ENCODE results near the gene BCL2.
"Not testable (repeated sequence)": the region's sequence is repeated elsewhere in the genome, so short reads cannot be mapped to it uniquely, and the experiment has no call there.

Gene BCL2

DNA sequence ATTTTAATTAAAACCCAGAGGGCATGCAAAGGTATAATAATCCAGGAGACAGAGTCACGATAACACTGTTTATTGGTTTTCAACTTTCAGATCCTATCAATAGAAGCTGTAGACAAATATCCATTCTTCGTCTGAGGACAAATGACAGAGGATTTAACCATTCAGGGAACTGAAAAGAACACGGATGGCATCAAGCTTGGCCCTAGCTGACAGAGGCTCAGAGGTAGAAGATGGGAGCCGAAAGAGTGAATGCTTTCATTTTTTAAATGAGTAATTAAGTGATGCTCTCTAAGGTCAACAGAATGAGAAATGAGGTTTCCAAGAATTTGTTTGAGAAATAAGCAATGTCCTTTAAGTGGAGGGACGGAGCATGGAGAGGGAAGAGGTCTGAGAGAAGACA is 62.1 kb downstream of the BCL2 start:
- no peak for DNase-seq

DNA sequence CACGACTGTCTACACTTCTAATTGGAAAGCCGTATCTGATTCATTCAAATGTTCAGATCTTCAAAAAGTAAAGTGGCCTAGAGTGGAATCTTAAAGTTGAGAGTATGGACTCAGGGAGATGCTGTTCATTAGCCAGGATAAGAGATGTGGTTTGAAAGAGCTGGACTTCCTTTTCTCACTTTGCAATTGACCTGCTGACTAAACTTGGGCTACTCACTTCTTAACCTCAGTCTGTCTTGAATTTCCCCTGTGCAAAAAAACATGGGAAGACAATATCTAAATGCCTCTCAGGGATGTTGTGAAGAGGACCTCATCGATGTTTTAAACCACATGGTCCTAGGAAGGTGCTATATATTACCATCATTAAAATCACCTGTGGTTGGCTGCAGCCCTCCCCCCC is 64.1 kb downstream of the BCL2 start:
- no peak for DNase-seq

DNA sequence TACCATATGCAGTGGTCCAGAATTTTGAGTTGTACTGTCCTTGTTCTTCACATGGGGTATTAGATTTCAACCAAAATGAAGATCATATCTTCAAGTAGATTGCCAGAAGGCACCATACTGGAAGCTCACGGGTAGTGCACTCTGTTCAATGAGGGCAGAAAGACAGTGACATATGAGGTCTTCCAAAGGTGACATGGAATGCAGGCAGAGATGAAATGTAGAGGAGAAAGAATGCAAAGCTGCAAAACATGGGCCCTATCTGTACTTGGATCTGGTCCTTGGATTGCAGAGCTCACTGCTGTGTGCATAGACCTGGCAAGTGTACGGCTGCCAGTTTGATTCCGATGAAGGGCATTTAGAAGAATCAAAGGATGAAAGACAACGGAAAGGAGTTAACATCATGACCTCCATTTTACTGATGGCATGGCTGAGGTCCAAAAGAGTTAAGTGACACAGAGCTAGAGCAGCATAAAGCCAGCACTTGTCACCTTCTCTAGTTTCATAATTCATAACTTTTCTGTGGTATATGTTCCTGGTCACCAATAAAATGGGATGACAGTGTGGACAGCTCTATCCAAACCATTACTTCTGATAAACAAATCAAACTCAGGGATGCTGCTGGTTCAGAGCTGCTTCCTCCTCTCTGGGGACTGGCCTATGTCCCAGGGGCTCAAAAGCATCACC is 64.7 kb downstream of the BCL2 start:
- no peak for DNase-seq

DNA sequence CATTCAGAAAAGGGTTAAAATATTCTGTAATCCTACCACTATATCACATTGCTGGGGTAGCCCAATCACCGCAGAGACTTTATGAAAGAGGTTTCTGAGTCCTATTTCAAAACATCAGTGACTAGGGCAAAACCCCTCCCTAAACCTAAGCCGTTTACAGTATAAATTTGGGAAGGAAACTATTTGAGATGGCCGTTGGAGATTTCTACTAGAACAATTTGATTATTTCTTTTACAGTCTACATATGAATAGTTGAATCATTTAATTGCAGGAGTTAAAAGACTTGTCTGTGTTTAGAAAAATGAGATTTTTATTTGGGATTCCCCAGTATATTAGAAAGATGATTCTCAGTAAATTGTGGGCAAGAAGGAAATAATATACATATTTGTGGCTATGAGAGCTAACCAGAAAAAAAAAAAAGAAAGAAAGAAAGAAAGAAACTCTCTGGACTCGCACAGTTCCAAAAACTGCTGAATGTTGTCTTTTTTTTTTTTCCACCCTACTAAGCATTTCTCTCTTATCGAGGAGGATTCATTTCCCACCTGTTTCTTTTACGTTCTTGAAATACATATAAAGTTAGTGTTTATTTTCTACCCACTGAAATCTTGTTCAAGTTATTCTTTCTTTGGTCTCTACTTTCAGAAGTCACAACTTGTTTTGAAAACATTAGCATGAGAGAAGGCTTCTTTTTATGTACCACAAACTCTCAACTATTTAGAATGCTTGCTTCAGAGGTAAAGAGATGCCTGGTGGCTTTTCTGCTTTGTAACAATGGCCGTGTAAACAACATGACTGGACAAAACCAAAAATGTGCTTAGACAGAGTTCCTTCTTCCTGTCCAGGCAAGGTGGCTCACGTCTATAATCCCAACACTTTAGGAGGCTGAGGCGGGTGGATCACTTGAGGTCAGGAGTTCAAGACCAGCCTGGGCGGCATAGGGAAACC is 65.9 kb downstream of the BCL2 start:
- DNase-seq: no peak

DNA sequence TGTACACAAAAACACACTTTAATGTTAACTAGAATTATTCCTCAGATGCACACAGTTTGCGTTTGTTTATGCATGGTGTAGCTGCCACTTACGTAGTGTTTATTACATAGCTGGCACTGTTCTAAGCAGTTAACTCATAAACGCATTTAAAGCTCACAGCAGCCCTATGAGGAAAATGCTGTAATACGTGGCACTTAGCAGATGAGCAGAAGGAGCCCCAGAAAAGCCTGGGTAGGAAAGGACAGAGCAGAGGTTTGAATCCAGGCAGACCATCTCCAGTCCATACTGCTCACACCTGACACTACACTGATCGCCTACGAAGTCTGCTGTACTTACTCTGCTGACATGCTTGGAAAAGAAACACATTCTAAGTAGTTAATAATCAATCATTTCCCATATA is 66.6 kb downstream of the BCL2 start:
- no peak for DNase-seq

DNA sequence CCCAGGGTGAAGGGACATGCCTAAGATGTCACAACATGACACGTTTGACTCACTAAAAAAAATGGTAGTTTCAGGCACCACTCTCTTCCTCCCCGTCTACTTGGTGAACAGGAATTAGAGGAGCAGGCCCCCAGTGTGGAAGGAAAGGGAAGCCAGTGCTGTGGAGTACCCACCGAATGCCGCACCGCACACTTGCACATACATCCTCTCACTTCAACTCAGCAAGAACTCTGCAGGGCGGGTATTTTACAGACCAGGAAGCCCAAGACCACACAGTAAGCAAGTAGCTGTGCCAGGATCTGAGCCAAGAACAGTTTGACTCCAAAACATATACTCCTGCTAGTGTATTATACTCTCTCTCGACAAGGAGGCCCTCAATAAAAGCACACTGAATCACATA is 69.8 kb downstream of the BCL2 start:
- DNase-seq: no peak

DNA sequence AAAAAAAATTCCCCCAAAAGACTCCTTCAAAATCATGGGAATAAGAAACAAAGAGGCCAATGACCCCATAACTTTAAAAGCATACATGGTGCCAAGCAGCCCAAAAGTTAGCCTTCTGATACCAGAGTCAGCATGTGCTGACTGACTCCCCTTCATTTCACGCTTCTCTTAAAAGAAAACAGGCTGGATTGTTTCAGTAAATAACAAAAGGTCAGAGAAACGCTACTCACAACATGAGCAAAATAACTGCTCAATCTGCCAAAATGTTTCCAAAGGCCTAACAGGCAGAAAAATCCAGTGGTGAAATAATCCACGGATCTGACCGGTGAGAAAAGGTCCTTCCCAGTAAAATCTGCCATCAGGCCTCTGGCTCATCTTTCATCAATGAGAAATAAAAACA is 71.6 kb downstream of the BCL2 start:
- DNase-seq: no peak

DNA sequence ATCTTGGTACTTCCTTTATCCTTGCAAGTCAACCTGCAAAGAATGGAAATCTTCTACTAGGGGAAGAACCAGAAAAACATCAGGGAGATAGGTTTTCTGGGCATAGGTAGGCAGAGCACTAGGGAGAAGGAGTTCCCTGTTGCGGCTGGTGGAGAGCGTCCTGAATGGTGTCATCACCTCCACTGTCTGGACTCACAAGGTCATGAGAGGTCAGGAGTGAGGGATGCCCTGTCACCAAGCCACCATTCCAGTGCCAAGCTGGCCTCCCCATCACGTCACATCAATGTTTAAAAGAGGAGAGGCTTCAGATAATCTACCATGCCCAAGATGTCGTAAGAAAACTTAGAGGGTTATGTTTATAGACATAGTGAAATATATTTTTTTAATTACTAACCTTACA is 72.1 kb downstream of the BCL2 start:
- no peak for DNase-seq

DNA sequence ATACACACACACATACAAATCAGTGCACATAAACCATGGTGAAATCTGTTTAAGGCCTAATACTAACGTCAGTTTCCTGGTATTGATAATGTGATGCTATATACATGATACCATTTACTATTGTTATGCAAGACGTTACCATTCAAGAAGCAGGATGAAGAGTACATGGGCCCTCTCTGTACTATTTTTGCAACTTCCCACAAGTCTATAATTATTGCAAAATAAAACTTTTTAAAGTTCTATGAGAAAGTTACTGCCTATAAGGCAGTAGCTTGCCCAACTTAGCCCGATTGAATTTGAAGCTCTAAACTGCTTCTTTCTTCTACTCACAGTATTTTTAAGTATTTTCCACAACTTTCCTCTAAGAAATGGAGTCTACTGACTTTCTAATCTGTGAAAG is 74.0 kb downstream of the BCL2 start:
- no peak for DNase-seq

DNA sequence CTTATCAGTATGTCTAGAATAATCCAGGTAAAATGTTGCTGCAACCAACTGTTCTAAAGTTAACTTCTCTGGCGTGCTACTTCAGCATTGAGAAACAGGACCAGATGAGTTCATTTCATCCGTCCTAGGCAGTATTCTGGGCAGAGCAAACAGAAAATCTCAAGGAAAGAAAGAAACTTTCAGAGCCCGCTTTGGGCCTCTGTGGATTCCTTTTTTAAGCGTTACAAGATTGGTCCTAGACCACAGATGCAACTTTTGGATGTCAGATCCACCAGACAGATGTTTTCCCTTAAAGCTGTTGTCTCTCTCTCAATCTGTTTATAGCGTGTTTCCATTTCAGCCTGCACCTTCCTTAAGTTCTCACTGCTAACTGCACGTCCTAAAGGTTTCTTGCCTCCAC is 75.0 kb downstream of the BCL2 start:
- no peak for DNase-seq

DNA sequence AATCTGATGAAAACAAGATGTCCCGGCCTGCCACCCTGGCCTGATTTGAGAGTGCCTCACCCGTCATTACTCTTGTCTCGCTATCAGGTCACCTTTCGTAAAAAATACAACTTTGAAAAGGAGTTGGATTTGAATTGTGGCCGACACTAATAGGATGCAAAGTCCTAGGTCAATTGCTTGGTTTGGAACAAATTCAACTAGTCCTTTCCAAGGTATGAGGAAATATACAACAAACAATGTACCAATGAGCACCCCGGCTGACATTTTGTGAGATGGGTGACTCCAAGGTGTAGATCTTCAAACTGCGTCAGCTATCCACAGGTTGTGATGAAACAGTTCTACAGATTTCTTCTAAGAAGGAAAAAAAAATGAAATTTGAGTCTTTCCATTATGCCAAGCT is 77.8 kb downstream of the BCL2 start:
- DNase-seq: no peak

DNA sequence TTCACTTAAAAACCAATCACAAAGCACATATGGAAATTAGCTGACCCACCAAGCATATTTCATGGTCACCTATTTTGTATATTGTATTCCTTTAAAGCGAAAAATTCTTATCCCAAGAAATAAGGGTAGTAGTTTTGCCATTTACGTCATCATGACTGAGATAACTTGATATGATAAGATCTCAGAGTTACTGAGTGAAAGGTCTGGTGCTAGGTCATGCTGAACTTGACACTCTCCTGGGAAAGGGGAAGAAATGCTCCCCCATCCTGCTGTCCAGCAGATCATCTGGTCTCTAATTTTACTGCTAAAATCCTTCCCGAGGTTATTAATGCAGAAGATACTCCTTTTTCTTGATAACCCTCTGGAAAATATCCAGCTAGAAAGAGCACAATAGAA is 78.3 kb downstream of the BCL2 start:
- no peak for DNase-seq

DNA sequence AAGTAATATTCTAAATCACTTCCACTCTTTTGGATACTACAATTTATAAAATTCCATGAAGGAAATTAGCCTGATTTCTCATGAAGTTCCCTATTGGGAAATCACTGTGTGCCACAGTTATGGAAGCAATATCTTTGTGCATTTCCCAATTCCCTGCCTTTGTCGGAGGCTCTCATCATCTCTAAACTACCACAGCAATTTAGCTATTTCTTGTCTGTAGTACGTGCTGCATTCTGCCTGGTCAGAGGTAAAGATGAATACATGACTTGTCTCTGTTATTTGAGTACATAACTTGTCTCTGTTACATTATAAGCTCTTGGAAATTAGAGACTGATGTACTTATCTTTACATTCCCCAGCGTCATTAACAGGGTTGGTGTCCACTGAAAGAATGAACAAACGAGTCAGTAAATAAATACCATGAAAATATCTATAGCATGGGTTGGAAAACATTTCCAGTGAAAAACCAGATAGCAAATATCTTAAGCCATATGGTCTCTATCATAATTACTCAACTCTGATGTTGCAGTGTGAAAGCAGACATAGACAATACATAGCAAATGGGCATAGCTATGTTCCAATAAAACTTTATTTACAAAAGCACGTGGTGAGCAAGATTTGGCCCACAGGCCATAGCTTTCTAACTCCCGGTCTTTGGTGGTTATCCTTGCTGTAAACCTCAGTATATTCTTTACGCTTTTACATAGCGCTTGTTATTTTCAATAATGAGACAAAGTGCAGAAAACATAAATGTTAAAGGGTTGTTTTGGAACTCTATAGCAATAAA is 78.8 kb downstream of the BCL2 start:
- DNase-seq: no peak

DNA sequence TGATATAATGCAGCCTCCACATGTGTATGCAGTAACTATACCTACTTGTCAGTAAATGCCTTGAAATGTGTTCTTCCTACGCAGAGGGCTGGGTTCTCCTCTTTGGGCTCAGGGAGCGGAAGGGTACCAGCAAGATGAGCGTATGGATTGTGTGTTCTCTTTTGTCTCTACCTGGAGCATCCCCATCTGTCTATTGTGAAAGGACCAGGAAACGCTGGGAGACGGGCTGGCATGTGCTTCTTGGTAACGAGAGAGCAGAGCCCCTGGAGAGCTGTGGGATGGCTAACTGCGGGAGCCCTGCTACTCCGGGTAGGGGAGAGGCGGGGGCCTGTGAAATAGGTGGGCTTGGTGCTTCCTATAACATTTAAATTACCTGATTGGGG is 80.9 kb downstream of the BCL2 start:
- DNase-seq: no peak

DNA sequence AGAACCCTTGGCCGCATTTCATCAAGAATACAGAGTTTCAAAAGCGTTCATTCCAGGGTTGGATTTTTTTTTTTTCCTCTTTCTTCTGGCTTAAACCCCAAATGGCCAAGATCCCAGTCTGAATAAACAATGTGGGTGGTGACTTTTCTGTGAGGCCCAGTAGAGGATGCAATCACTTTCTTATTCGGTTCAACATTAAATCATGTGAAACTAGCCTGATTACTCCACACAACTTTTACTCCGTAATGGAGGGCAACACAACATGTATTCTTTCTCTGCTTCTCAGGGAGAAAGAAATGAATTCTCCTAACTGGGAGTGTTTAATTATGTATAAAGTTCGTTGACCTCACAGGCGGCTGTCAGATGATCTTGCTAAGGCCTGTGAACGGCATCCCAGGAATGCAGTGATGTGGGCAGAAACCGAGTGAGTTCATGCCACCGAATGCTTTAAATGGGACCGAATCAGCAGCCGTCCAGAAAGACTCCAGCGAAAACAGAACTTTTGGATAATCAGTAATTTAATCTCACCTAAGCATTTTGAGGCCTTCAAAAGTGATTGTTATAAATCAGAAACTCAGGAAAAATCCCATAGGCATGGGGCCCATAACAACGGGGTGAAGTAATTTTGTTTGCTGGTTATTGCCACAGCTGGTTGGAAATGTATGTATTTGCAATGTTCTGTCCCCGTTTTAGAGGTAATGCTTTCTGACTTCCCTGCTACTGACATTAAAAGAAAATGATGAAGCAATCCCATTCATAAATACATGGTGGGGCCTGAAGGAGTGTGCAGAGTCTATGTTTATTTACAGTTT is 81.5 kb downstream of the BCL2 start:
- peak; percentile 7 for DNase-seq

DNA sequence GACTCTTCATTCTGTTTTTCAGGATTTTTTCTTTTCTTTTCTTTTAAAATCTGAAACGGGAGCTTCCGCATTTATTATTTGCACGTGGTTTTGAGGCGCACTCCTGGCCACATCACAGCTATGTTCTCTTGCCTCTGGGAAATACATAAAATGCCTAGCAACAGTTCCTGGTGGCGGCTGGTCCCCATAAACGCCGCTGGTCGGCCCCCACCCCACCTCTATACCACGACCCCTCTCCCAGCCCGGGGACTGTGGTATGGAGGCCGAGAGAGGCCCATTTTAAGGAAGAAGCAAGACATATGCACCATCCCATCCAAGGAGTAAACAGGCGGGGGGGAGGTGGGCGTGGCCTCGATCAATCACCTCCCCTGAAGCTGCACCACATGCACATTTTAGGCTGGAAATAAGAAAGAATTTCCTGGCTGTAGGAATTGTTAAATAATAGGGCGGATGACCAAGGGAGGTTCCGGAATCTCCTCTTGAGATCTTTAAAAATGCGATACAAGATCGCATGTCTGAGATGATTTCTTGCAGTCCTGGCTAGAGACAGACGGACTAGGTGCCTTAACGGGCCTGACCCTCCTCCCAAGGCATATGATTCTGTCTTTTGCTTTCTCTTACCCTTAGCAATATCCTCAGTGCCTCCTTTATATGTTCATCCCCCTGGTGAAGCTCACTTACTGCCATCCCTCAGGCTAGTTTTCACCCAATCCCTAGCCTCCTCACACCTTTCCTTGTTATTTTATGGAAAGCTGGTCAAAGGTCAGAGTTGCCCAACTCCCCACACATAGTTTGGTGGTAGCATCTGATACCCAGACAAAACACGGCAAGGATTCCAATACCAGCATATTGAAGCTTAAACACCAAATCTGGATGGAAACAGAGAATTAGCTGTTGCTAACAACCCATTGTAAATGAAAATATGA is 82.4 kb downstream of the BCL2 start:
- DNase-seq: no peak

DNA sequence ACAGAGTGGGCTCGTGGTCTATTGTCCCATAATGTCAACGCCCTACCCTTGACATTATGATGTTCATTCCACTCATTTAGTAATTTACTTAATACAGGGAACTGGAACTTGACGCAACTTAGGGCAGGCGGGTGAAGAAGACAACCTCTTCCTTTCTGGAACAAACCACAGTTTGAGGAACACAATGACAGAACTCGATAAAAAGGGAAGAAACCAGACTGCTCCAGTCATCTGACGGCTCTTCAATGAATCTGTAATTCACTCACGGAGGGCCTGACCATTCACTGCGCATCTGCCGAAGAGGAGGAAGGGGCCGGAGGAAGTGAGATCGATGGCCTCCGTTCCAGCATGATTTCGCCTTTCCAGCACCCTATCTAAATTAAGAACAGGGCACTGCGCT is 83.2 kb downstream of the BCL2 start:
- DNase-seq: no peak

DNA sequence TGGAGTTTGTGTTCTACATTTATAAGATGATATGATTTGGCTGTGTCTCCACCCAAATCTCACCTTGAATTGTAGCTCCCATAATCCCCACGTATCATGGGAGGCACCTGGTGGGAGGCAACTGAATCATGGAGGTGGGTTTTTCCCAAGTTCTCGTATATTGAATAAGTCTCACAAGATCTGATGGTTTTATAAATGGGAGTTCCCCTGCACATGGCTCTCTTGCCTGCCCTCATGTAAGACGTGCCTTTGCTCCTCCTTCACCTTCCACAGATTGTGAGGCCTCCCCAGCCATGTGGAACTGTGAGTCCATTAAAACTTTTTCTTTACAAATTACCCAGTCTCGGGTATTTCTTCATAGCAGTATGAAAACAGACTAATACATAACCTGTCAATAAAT is 83.6 kb downstream of the BCL2 start:
- DNase-seq: not testable (repeated sequence)

DNA sequence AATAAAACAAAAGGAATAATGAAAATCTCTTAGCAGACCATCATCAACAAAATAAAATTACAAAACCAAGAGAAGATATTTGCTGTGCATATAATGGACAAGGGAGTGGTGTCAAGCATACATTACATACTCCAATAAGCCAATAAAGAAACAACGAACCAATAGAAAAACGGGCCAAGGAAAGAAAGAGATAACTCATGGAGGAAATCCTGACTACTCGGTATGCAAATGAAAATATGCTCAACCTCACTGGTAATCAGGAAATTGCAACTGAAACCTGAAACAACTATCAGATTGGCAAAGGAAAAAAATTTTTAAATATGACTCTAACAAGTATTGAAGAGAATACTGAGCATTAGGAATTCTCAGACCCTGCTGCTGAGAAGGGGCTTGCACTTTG is 84.7 kb downstream of the BCL2 start:
- no peak for DNase-seq

DNA sequence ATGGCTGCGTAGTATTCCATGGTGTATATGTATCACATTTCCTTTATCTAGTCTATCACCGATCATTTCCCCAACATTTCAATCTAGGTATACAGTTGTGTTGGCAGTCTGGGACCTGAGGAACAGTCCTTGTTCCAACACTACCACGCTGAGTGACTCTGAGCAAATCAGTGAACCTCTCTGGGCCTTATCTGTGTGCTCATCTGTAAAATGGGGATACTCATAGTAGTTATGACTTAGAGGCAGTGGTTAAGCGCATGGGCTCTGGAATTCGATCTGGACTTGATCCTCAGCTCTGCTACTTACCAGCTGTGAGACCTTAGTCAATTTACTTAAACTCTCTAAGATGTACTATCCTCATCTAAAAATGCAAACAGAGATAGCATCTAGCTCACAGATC is 85.1 kb downstream of the BCL2 start:
- DNase-seq: no peak

DNA sequence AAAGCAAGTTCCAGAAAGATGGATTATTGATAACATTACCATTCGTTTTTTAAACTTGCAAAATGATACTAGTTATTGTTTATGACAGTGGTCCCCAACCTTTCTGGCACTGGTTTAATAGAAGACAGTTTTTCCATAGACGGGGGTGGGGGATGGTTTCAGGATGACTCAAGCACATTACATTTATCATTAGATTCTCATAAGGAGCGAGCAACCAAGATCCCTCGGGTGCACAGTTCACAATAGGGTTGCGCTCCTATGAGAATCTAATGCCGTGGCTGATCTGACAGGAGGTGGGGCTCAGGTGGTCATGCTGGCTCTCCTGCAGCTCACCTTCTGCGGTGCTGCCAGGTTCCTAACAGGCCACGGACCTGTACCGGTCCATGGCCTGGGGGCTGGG is 86.2 kb downstream of the BCL2 start:
- no peak for DNase-seq

DNA sequence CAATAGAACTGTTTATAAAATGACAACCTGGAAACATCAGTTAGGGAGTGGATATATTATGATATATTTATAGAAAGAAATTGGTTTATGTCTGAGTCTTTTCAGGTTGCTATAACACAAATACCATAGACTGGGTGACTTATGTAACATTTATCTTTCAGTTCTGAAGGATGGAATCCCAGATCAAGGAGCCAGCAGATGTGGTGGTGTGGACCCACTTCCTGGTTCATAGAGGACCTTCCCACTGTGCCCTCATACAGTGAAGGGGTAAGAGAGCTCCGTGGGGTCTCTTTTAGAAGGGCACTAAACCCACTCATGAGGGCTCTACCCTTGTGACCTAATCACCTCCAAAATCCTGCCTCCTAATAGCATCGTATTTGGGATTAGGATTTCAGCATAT is 86.7 kb downstream of the BCL2 start:
- no peak for DNase-seq

Data from GOT3 (cell line).